ENCODE measurements around the gene EMC8.

EMC8 gene

DNA sequence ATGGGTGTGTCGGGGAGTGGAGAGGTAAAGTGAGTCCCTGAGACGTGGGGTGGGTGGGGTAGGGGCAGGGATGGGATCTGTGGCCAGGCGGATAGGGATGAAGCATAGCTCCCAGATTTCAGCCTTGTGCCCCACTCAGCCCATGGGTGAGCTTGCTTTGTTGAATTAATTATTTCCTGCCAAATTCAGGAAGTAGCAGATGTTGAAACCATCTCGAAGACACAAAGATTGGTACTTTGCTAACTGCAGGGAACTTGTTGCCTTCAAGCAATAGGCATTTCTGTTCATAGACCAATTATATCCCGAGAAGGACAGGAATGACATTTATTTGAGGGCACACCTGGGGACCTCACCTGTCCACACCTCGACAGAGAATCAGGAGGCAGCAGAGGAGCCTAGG is 37.5 kb downstream of the EMC8 start:
- H3K27ac ChIP-seq: no peak overlapping the region
- no peak for DNase-seq (ENCODE audit: low read depth, low spot score)

DNA sequence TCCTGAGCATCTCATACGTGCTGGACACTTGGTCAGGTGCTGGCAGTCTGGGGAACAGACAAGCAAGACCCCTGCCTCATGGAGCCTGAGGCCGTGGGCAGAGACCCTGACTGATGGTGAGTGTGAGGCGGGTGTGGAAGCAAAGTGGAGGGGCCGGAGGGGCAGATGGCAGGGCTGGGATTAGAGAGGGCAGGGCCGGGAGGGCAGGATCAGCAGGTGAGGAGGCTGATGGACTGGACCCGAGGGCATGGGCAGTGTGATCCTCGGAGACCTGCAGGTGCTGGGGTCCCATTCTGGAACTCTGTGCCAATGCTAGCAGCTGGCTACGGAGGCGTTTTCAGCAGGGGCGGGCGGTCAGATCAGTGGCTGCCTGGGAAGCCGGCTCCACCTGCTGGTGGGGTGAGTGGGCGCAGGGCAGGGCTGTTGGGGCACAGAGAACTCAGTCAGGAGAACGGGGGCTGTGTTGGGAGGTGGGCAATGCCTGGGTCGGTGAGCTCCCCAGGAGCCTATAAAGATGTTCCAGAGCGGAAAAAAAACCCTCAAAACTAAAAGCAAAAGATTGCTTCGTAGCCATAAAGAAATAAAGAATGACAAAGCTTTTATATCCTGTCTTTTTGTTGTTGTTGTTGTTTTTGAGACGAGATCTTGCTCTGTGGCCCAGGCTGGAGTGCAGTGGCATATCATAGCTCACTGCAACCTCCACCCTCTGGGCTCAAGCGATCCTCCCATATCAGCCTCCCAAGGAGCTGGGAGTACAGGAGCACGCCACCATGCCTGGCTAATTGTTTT is 39.5 kb downstream of the EMC8 start:
- no peak for DNase-seq (ENCODE audit: low read depth, low spot score)
- H3K27ac ChIP-seq: no peak overlapping the region

DNA sequence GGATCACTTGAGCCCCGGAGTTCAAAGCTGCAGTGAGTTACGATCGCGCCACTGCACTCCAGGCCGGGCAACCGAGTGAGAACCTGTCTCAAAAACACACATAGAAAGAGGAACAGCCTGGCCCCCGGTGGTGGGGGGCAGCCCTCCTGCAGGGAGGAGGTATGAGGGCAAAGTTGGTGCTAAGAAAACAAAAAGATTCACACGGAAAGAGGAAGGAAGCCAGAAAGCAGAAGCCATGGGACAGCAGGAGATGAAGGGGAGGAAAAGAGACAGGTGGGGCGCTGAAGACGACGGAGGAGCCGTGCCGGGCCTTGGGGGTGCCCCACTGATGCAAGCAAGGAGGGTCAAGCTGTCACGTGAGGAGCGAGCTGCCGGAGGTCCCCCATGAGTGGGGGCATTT is 40.2 kb downstream of the EMC8 start:
- DNase-seq (ENCODE audit: low read depth, low spot score): no peak
- H3K27ac ChIP-seq: no peak overlapping the region

GRCh38 chr16:85757341-85757822 is 42.0 kb downstream of the EMC8 start:
- H3K27ac ChIP-seq: peak overlapping the region; percentile 31
- DNase-seq (ENCODE audit: low read depth, low spot score): no peak

DNA sequence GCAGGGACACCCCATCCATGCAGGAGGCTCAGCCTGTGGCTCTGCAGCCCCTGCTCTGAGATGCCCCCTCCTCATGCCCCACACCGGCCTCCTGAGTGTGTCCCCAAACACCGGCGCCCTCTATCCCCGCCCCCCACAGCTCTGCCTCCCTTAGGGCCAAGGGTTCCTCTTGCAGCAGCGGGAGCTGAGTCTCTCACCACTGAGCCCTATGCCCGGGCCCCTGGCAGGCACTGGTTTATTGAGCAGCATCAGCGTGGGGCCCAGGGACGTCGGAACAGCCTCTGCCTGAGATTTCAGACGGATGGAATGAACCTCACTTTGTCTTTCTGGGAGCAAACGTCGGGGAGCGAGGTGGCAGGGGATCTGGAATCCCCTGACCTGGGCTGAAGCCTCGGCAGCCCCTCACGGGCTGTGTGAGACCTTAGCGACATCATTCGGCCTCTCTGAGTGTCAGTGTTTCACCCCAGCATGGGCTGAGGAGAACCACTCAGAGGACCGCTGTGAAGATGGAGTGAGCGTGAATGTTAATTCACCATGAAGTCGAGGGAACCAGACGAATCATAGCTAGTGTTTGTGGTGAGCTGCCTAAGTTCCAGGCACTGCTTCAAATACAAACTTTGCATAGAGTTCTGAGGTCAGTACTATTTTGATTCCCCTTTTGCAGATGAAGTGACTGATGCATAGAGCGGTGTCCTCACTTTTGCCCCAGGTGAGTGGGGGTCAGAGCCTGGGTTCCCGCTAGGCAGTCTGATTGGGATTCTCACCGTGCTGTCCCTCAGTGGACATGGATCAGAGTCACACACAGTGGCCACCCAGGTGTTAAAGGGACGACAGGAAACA is 43.2 kb downstream of the EMC8 start:
- H3K27ac ChIP-seq: no peak overlapping the region
- no peak for DNase-seq (ENCODE audit: low read depth, low spot score)

DNA sequence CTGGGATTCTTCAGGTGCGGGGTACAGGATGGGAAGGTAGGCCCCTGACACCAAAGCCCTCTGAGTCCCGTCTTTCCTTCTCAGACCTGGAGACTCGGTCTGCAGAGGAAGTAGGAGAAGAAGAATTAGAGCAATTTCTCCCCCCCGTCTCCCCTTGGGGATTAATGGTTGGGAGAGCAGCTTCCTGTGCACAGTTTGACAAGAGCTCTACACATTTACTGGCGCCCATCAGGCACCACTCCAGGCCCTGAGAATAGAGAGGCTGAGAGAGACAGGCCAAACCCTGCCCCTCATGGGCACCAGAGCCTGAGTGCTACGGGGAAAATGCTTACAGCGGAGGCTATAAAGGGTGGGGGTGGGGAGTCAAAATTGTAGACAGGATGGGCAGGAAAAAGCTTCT is 44.9 kb downstream of the EMC8 start:
- DNase-seq (ENCODE audit: low read depth, low spot score): no peak
- H3K27ac ChIP-seq: peak overlapping the region; percentile 100

- DNase-seq (ENCODE audit: low read depth, low spot score): no peak
- H3K27ac ChIP-seq: peak overlapping the region; percentile 100
Measured at GRCh38 chr16:85753976-85754375, 45.4 kb downstream of the EMC8 start.

DNA sequence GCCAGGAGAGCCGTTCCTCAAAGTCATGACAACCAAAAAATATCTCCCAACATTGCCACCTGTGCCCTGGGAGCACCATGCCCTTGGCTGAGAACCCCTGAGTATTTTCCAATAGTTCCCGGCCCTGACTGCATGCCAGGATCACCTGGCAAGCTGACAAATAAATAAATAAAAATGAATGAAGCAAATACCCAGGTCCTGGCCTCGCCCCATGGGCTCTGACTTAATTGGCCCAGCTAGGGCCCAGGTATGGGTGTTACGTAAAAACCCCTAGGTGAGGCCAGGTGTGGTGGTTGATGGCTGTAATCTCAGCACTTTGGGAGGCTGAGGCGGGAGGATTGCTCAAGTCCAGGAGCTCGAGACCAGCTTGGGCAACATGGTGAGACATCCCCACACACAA is 45.8 kb downstream of the EMC8 start:
- H3K27ac ChIP-seq: peak overlapping the region; percentile 100
- no peak for DNase-seq (ENCODE audit: low read depth, low spot score)

GRCh38 chr16:85752511-85753420 is 46.6 kb downstream of the EMC8 start:
- DNase-seq (ENCODE audit: low read depth, low spot score): no peak
- peak overlapping the region; percentile 100 for H3K27ac ChIP-seq

GRCh38 chr16:85751698-85752501 is 47.4 kb downstream of the EMC8 start:
- peak overlapping the region; percentile 100 for H3K27ac ChIP-seq
- peak; percentile 69 for DNase-seq (ENCODE audit: low read depth, low spot score)

DNA sequence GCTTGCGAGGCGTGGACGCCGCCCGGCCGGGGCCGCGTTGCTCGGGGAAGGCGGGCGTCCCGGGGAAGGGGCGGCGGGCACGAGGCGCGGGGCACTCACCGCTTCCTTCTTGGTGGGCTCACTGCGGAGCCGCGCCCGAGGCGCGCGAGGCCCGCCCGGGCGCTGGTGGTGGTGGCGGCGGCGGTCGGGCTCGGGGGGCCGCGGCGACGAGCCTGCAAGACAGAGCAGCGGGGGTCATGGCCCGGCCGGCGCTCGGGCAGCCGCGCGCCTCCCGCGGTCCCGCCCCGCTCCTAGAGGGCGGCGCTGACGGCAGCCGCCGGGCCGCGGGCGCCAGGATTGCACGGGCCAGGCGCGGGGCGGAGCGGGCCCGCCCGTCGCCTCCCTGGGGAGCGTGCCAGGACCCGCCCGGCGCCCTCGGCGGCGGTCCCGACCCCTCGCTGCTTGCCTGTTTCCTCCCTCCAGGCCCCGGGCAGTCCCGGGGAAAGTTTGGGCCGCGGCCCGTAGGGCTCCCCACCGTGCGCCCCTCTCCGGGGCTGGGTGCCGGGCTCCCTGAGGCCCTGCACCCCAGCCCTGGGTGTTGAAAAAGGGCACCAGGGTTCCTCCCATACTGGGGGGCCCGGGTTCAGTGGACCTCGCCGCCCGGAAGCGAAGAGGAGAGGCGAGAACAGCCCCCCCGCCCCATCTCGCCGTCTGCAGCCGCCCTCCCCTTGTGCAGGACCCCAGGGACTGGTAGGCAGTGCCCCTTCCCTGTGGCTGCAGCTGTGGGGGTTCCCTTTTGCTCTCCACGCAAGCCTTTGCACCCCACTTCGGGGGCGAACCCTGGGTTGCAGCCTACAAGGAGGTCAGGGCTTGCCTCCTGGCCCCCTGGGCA is 48.3 kb downstream of the EMC8 start, which contains the start of gene C16orf74:
Gene C16orf74, minus strand, starts transcription at position 270 of the 871 bp plus-strand sequence. CDS start 15,879 bp downstream, outside the sequence.
- DNase-seq (ENCODE audit: low read depth, low spot score): no peak
- peak within 1 kb of the TSS; percentile 100 for H3K27ac ChIP-seq

GRCh38 chr16:85750146-85750826 is 49.1 kb downstream of the EMC8 start:
- H3K27ac ChIP-seq: peak overlapping the region; percentile 100
- no peak for DNase-seq (ENCODE audit: low read depth, low spot score)

- no peak for DNase-seq (ENCODE audit: low read depth, low spot score)
- peak overlapping the region; percentile 100 for H3K27ac ChIP-seq
Measured at GRCh38 chr16:85749771-85750145, 49.6 kb downstream of the EMC8 start.

DNA sequence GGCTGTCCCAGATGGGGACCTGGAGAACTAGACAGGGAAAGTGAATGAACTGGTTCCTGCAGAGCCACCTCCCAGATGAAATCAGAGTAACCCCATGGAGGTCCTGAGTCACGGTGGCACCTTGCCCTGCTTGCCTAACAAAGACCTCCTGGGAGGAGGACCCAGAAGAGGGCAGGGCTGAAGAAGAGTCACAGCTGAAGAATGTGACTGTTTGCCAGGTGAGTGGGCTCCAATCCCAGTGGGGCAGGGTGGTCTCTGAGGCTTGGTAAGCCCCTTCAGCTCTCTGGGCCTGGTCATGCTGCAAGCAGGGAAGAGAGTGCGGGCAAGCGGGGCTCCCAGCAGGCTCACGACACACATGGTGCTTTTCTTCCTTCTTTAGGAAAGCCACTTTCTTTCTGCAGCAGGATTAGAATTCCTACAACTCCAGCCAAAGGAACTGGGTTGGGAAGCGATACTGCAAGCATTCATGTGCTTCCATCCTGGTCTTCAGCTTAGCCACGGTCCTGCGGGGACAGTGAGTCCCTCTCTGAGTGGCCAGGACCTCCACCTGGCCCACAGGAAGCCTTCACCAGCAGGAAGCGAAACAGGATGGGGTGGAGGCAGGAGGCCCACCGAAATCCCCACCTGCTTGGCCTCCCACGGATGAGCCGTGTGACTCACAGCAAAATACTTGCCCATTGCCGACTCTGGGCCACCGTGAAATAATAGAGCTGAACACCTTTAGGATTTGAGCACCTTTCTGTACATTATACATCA is 52.7 kb downstream of the EMC8 start:
- peak overlapping the region; percentile 100 for H3K27ac ChIP-seq
- DNase-seq (ENCODE audit: low read depth, low spot score): peak; percentile 69

- no peak for DNase-seq (ENCODE audit: low read depth, low spot score)
- no peak overlapping the region for H3K27ac ChIP-seq
Measured at GRCh38 chr16:85738923-85739715, 60.2 kb downstream of the EMC8 start.

DNA sequence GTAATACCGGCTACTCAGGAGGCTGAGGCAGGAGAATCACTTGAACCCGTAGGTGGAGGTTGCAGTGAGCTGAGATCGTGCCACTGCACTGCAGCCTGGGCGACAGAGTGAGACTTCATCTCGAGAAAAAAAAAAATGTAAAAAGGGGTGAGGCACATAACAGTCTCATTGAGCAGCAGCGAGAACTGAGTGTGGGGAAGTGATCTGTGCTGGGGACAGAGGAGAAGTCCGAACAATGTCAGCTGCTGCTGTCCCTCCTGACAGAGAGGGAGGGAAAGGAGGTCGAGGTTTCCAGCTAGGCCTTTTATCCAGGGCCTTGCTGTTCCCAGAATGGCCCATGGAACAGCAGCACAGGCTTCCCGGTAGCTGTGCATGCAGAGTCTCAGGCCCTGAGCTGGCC is 62.4 kb downstream of the EMC8 start:
- DNase-seq (ENCODE audit: low read depth, low spot score): no peak

More for the DNA sequence above, 62.4 kb downstream of the EMC8 start:
- no peak overlapping the region for H3K27ac ChIP-seq
